Glutamatergic neuron (in vitro differentiated cells): ENCODE measurements around the gene TPSD1. TPM values are rescaled to one million over a fixed set of nuclear protein-coding genes. Genes with fewer than 3 reads are reported as not detected.
"Not testable (repeated sequence)": the region's sequence is repeated elsewhere in the genome, so short reads cannot be mapped to it uniquely, and the experiment has no call there.

Experiments
- DNase-seq: peaks from one replicate; pipeline ENCODE4 v3.0.0; 2022
- H3K27ac Mint-ChIP-seq: one replicate; pipeline ENCODE4 v1.8.0; 2020; ENCODE audit warnings: mild to moderate bottlenecking, mixed read lengths, inconsistent platforms; ENCODE audit not compliant: unreplicated experiment
- H3K27me3 Mint-ChIP-seq: one replicate; pipeline ENCODE4 v1.8.0; 2020; ENCODE audit warnings: mild to moderate bottlenecking, moderate library complexity, mixed read lengths, inconsistent platforms; ENCODE audit not compliant: unreplicated experiment
- H3K36me3 Mint-ChIP-seq: one replicate; pipeline ENCODE4 v1.8.0; 2020; ENCODE audit warnings: mild to moderate bottlenecking, mixed read lengths, inconsistent platforms; ENCODE audit not compliant: unreplicated experiment
- H3K4me1 Mint-ChIP-seq: one replicate; pipeline ENCODE4 v1.8.0; 2020; ENCODE audit warnings: mild to moderate bottlenecking, low read depth, mixed read lengths, inconsistent platforms; ENCODE audit not compliant: unreplicated experiment
- H3K4me3 Mint-ChIP-seq: one replicate; pipeline ENCODE4 v1.8.0; 2020; ENCODE audit warnings: mild to moderate bottlenecking, mixed read lengths, inconsistent platforms; ENCODE audit not compliant: unreplicated experiment
- H3K9me3 Mint-ChIP-seq: one replicate; pipeline ENCODE4 v1.8.0; 2020; ENCODE audit warnings: mild to moderate bottlenecking, moderate library complexity, mixed read lengths, inconsistent platforms; ENCODE audit not compliant: unreplicated experiment
- total RNA-seq: library from RNA; stranded (reverse); fragmentation: NEBNext Ultra II Directional; extraction: Animal tissue kit (Norgen Biotek cat#: 25700); gene quantifications from one replicate; pipeline ENCODE4 v1.2.1, GENCODE V29; 2021; ENCODE audit not compliant: unreplicated experiment
- TF ChIP-seq, protein P1 (sequence below): fragments of 200-600 bp; sonication (generic); IDR thresholded peaks from one replicate; pipeline ENCODE4 v1.5.0; 2021; ENCODE audit not compliant: partially characterized antibody, unreplicated experiment

Gene TPSD1
- total RNA-seq, 1 donor from 2014 or later: not detected

DNA sequence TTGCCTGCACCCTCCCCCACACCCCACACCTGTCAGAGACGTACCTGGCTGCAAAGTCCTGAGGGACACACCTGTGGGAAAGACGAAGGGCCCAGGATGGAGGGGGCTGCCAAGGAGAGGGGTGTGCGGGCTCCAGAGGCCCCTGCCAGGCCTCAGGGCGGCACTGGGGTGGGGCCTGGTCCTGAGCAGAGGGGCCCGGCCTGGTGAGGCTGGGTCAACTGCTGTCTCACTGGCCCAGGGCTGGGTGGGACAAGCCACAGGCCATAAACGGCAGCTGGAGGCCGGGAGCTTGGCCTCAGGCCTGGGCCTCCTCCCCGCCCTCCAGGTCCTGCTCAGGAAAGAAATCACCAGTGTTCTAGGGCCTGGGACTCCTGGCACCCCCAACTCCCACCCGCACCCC lies 31.3 kb upstream of the TPSD1 start:
- no peak overlapping the region for H3K4me3 Mint-ChIP-seq
- TF ChIP-seq, protein P1, sequence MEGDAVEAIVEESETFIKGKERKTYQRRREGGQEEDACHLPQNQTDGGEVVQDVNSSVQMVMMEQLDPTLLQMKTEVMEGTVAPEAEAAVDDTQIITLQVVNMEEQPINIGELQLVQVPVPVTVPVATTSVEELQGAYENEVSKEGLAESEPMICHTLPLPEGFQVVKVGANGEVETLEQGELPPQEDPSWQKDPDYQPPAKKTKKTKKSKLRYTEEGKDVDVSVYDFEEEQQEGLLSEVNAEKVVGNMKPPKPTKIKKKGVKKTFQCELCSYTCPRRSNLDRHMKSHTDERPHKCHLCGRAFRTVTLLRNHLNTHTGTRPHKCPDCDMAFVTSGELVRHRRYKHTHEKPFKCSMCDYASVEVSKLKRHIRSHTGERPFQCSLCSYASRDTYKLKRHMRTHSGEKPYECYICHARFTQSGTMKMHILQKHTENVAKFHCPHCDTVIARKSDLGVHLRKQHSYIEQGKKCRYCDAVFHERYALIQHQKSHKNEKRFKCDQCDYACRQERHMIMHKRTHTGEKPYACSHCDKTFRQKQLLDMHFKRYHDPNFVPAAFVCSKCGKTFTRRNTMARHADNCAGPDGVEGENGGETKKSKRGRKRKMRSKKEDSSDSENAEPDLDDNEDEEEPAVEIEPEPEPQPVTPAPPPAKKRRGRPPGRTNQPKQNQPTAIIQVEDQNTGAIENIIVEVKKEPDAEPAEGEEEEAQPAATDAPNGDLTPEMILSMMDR: no peak
- peaks cover 21% of the 10 kb centered on the region for H3K9me3 Mint-ChIP-seq
- no peak overlapping the region for H3K27ac Mint-ChIP-seq
- peaks cover 21% of the 10 kb centered on the region for H3K27me3 Mint-ChIP-seq
- peaks cover 6% of the 10 kb centered on the region for H3K4me1 Mint-ChIP-seq
- DNase-seq: no peak
- no peaks in the 10 kb centered on the region for H3K36me3 Mint-ChIP-seq

DNA sequence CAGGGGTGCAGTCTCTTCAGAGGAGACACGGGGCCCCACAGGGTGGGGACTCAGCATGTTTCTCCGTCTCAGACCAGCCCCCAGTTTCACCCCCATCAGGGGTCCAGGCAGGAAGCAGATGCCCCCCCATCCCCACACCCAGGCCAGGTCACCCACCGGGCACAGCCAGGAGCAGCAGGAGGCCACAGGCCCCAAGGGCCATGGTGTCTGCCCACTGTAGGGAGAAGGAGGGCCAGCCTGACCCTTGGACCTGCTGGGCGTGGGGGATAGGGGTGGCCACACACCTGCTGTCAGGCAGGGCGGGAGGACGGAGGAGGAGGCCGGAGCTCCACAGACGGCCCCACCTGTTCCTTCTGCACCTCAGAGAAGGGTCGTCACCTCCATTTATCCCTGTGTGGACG lies 30.8 kb upstream of the TPSD1 start, which contains the start of gene TPSG1:
Gene TPSG1 (minus strand): TSS at position 218 of the 401 bp plus-strand sequence. CDS start 16 bp downstream, at position 202.
- no peak within 1 kb of the TSS for H3K4me3 Mint-ChIP-seq
- H3K27ac Mint-ChIP-seq: no peak within 1 kb of the TSS
- peaks cover 21% of the 10 kb centered on the region for H3K9me3 Mint-ChIP-seq
- DNase-seq: no peak
- H3K27me3 Mint-ChIP-seq: peaks cover 21% of the 10 kb centered on the region
- H3K4me1 Mint-ChIP-seq: peaks cover 6% of the 10 kb centered on the region
- no peaks in the 10 kb centered on the region for H3K36me3 Mint-ChIP-seq
- TF ChIP-seq, protein P1: no peak

DNA sequence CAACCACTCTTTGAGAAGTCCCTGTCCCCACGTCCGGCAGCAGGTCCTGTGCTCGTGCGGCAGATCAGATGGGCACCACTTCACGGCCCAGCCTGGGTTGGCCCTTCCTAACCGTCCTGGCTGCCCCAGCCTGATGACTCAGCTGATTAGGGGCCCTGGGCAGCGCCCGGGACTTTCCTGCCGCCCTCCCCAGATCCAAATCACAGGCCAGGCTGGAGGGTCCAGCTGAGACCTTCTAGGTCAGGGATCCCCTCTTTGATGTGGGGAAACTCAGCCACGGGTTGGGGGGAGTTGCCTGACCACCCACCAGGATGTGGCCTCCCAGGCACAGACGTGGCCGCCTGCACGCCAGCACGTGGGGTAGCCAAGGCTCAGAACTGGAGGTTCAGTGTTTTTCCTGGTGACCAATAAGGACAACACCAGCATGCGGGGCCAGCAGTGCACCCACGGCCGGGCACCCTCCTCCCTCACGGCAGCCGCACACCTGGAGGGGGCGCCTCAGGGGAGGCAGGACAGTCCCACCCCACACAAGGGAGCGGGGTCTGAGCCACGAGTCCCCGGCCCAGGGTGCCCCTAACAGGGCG lies 30.0 kb upstream of the TPSD1 start:
- peaks cover 21% of the 10 kb centered on the region for H3K9me3 Mint-ChIP-seq

DNA sequence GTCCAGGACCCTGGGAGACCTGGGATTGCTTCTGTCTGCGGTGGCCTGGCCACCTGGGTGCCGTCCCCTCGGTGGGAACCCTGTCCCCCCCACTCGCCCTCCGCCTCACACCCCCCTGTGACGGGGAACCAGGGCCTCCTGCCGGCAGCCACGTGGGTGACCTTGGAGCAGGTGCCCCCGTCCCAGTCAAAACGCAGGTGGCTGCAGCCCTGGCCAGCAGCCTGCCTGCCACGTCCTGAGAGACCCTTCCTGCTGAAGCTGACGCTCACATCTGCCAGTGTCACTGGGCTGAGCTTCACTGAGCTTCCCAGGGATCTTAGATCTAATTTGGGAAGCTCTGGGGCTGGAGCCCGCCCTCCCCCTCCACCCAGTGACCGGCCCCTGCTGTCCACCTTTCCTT lies 29.2 kb upstream of the TPSD1 start:
- Mint-ChIP-seq H3K9me3 (peaks cover 17% of the 10 kb centered on the region), H3K27me3 (peaks cover 20% of the 10 kb centered on the region)
- H3K36me3 Mint-ChIP-seq, H3K4me3 Mint-ChIP-seq, H3K4me1 Mint-ChIP-seq, H3K27ac Mint-ChIP-seq: not testable (repeated sequence)
- peak; percentile 56 for DNase-seq

More for the DNA sequence above, 30.0 kb upstream of the TPSD1 start:
- H3K4me1 Mint-ChIP-seq, H3K36me3 Mint-ChIP-seq, DNase-seq, H3K4me3 Mint-ChIP-seq, H3K27ac Mint-ChIP-seq: not testable (repeated sequence)
- H3K27me3 Mint-ChIP-seq: peaks cover 24% of the 10 kb centered on the region

DNA sequence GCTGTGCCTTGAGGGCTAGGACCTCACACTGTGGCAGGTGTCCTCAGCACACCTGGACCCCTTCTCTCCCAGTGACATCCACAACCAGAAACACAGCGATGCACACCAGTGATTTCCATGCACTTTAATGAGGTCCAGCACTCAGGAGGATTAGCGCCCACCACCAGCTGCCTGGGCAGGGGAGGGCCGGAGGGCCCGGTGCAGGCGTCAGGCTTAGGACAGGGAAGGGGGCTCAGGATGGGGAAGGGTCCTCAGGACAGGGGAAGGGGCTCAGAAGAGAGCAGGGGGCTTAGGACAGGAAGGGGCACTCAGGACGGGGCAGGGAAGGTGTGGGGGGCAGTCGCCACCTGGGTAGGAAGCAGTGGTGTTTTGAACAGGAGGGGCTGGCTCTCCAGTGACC lies 27.6 kb upstream of the TPSD1 start:
- Mint-ChIP-seq H3K27me3 (peaks cover 20% of the 10 kb centered on the region), H3K9me3 (peaks cover 17% of the 10 kb centered on the region)
- peak; percentile 19 for DNase-seq
- not testable (repeated sequence) for H3K4me1 Mint-ChIP-seq, H3K36me3 Mint-ChIP-seq, H3K27ac Mint-ChIP-seq, H3K4me3 Mint-ChIP-seq

DNA sequence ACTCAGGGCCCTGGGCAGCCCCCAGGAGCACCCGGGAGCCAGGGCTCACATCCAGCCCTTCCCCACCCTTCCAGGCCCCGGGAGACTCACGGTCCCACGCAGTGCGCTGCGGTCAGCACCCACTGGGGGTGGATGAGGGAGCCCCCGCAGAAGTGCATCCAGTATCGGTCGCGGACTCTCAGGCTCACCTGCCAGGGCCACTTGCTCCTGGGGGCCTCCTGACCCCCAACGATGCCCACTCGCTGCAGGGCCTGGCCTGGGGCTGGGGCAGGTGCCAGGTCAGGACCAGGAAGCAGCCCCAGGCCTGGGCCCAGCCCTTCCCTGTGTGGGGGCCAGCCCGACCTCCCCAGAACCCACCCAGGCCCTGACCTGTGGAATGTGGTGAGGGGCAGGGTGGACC lies 26.4 kb upstream of the TPSD1 start:
- H3K9me3 Mint-ChIP-seq: peaks cover 12% of the 10 kb centered on the region
- not testable (repeated sequence) for H3K4me1 Mint-ChIP-seq, H3K27ac Mint-ChIP-seq, H3K36me3 Mint-ChIP-seq, H3K4me3 Mint-ChIP-seq
- DNase-seq: peak; percentile 3
- peaks cover 16% of the 10 kb centered on the region for H3K27me3 Mint-ChIP-seq

DNA sequence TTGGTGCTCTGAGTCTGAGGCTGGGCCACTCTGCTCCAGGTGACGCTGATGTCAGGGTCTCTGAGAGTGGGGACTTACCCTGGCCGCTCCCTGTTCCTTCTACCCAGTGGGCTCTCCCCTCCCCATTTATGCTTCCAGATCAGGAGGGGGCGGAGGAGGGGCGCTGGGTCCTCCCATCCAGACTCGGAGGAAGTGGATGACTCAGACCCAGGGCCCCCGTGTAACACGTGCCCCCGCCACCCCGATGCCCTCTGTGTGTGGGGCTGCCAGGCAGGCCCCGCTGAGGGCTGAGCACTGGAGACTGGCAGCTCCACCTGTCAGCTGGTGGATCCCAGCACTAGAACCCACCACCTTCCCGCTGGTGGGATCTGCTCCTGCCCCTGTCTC lies 25.8 kb upstream of the TPSD1 start, which contains the start of gene TPSB2:
Gene TPSB2 (minus strand): TSS at position 101 of the 387 bp plus-strand sequence. CDS start 233 bp downstream, outside the sequence.
- Mint-ChIP-seq H3K9me3 (peaks cover 12% of the 10 kb centered on the region), H3K27me3 (peaks cover 16% of the 10 kb centered on the region)
- not testable (repeated sequence) for H3K4me3 Mint-ChIP-seq, H3K4me1 Mint-ChIP-seq, H3K27ac Mint-ChIP-seq, H3K36me3 Mint-ChIP-seq, DNase-seq

DNA sequence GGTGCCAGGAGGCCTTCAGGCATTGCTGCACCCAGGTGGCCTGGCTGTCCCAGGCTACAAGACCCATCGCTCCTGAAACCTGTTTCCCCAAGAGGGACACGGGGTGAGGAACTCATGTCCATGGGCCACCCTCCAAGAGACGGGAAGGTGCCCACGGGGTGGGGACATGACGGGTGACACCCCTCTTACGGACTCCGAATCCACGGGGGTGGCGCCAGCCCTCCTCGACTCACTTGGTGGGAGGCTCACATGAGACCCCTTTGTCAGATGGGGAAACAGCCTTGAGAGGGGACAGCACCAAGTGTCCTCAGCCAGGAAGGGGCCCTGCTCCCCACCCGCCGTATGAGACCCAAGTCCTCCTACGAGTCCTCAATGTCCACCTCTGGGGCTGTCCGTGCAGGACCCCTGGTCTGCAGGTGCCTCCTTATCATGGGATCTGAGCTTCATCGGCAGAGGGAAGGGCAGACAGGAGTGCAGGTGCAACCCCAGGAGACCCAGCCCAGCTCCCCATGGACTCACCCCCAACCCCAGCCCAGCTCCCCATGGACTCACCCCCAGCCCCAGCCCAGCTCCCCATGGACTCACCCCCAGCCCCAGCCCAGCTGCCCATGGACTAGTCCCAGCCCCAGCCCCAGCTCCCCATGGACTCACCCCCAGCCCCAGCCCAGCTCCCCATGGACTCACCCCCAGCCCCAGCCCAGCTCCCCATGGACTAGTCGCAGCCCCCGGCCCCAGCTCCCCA lies 25.2 kb upstream of the TPSD1 start:
- not testable (repeated sequence) for H3K4me1 Mint-ChIP-seq, H3K36me3 Mint-ChIP-seq, H3K27ac Mint-ChIP-seq, H3K4me3 Mint-ChIP-seq, H3K9me3 Mint-ChIP-seq
- peaks cover 11% of the 10 kb centered on the region for H3K27me3 Mint-ChIP-seq
- peak; percentile 12 for DNase-seq

DNA sequence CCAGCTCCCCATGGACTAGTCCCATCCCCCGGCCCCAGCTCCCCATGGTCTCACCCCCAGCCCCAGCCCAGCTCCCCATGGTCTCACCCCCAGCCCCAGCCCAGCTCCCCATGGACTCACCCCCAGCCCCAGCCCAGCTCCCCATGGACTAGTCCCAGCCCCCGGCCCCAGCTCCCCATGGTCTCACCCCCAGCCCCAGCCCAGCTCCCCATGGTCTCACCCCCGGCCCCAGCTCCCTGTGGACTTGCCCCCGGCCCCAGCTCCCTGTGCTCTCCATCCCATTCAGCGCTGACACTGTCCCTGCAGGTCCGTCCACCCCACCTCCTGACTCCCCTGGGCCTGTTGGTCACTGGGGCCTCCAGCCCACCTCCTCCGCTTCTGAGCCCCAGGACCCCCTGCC lies 24.6 kb upstream of the TPSD1 start:
- not testable (repeated sequence) for H3K4me1 Mint-ChIP-seq, H3K9me3 Mint-ChIP-seq, H3K27ac Mint-ChIP-seq, H3K36me3 Mint-ChIP-seq, H3K4me3 Mint-ChIP-seq
- H3K27me3 Mint-ChIP-seq: peaks cover 11% of the 10 kb centered on the region
- peak; percentile 14 for DNase-seq

DNA sequence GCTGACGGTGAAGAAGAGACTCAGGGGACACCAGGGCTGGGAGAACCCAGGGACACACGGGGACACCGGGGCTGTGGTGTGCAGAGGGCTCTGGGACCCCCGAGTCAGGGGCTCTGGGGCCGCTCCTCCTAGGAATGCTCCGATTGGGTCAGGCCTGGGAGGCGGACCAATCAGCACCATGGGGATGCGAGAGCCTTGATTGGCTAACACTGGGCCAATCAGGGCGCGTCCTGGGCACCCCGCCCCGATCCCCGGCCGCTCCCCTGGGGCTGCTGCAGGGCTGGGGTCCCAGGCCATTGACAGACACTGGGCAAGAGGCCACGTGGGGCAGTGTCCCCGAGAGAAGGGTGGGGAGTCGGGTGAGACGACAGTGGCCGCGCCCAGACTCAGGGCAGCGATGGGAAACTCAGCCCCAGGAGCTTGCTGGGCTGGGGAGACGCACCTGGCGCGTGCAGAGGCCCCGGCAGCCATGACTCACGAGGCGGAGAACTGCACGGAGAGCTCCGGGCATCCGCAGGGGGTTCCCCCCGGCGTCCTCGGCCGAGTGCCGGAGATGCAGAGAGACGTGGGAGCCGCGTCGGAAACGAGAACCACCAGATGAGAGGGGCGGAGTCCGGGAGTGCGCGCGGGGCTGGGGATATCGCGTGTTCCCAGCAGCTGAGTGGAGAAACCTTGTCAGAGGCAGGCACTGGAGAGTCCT lies 23.7 kb upstream of the TPSD1 start:
- H3K27ac Mint-ChIP-seq, H3K4me3 Mint-ChIP-seq, H3K9me3 Mint-ChIP-seq, H3K4me1 Mint-ChIP-seq, H3K27me3 Mint-ChIP-seq, DNase-seq, H3K36me3 Mint-ChIP-seq: not testable (repeated sequence)
